Right lung (tissue), 5 donors: Measurements from ENCODE around the gene SLC38A11. TPM values are rescaled to one million over a fixed set of nuclear protein-coding genes. Genes with fewer than 3 reads are reported as not detected.
A peak's percentile ranks its signal among the peaks of the same experiment; 100 is the strongest.

Source experiments
- DNase-seq, 2 donors: peaks; one replicate each; pipeline ENCODE4 v3.0.0-alpha.2; 2013
- polyA plus RNA-seq, 5 donors: library from polyadenylated mRNA; unstranded; fragments of 120-200 nt; gene quantifications; one replicate each; pipeline versions ENCODE4 v1.2.1 to v1.2.3, GENCODE V29; 2013; ENCODE audit warnings: inconsistent platforms in 1 of 5, low replicate concordance in 1 of 5; ENCODE audit not compliant: insufficient read length in 5 of 5, insufficient read depth in 1 of 5

Gene SLC38A11
- polyA plus RNA-seq, 5 donors = 0.59 to 3.5 (median 1.8) TPM

DNA sequence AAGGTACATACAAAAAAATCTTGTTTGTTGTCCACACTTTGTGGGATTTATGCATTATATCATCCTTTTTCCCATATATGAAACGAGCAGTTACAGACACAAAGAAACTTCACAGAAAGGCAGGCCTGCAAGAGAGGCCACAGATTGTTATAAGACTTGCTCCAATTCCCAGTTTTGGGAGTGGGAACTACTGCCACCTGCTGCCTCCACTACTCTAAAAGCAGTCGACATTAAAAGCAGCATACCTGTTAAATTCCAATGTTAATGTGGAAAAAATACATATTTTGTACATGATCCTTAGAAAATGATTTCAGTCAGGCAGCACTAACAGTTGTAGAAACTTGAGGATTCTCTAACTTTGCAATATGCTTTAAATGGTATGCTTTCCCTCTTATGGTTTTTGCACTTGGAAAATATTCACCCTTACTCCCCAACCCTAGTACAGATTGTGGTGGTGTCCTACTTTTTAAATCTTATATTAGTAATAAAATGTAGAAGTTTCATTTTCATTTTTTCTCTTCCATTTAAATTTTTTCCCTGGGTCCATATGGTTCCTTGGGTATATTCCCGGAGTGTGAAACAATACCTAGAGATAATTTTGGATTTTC, 37.9 kb downstream of the SLC38A11 start:
- peak in 1 of 2 donors; percentile 23 for DNase-seq

DNA sequence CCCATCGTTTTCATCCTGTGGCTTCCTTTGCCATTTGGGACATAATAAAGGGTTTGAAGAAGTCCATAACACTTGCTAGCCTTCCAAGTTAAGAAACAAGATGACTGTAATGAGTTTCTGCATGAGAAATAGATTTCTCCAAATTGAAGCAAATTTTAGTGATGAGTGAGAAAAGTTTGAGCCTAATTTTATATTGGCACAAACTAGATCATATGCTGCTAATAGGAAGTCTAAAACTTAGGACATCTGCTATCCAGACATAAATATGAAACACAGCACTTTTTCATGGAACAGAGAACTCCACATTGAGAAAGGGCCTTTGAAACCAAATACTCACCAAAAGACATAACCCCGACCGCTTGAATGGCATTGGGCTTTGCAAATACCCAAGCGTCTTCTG, 39.8 kb downstream of the SLC38A11 start:
- DNase-seq = no peak

DNA sequence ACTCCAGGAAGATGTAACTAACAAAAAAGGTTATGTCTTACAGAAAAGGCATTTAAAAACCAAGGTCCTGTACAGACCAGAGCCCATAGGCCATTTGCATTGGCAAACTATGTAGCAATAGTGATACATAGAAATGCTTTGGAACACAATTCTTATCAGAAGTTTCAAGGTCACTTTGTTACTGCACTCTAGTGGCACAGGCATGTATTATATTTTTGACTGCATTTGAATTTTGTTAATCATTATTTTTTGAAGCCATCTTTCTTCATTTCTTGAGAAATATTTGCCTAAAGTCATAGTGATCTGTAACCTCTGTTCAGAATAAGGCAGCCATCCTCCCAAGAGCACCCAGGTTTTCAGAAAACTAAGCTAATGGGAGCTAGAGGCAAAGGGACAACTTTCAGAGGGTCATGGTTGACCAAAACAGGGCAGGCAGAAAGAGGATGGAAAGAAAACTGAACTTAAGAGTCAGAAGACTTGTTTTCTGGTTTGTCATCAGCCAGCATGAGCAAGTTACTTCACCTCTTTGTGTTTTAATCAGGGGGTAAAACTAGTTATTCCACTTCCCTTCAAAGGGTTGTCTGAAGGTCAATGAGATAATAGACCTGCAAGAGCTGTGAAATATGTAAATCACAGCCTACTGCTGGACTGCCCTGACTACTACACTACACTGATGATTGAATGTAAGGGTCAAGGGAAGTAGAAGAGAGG, 41.5 kb downstream of the SLC38A11 start:
- peak; percentile 42 to 46 for DNase-seq

DNA sequence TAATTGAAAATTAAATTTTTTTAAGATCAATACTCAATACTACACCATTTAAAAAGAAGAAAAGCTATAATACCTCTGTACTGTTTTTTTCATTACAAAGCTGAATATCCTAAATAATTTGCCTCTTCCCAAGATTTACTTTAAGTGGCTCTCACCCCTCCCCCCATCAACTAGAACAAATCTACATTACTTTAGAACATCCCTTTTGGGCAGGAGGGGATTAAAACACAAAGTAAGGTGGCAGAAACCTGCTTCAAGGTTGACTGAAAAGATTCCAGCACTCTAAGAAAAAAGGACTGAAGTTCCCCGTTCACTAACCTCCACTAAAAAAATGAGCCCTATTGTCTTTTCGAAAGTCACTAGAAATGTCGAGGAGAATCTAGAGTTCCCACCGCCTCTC, 42.3 kb downstream of the SLC38A11 start:
- DNase-seq = no peak

DNA sequence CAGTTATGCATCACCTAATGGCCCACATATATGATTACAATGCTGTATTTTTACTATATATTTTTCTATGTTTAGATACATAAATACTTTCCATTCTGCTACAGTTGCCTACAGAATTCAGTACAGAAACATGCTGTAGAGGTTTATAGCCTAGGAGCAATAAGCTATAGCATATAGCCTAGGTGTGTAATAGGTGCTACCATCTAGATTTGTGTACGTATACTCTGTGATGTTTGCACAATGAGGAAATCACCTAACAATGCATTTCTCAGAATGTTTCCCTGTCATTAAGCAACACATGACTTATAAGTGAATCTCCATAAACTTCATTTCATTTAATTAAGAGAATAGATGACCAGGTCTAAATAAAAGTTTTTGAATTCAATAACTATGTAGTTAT, 43.5 kb downstream of the SLC38A11 start:
- no peak for DNase-seq

DNA sequence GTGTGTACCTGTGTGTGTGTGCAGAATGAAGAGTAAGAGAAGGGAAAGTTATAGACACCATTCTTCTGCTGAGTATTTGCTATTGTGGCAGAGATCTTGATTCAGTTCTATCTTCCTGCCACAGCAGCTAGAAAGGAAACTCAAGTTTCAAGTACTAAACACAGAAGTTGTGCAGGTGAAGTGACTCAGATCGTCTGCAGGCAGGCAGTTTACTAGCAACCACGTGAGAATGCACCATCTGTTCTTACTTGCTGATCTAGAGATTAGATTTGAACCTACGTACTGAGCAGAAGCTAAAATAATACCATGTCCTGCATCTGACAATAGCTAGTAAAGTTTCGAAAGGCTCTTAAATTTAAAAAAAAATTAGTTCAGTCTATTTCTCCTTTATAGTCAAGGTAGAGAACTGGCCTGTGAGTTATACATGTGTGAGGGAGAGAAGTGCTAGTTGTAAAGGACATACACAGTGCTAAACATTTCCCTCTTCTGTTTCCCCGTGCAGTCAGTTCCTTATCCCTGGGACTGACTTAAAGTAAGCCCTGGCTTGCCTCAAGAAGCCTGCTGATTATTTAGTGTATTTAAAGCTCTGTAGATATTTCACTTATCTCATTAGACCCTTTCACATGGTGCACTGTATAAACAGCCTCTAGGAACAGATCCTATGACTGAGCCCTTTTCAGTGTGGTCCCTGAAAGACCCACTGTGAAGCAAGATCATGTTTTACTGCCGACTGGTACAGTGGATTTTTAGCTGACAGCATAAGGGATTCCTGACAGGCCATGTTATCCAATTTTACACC, 45.0 kb downstream of the SLC38A11 start:
- DNase-seq = peak in 1 of 2 donors; percentile 6

DNA sequence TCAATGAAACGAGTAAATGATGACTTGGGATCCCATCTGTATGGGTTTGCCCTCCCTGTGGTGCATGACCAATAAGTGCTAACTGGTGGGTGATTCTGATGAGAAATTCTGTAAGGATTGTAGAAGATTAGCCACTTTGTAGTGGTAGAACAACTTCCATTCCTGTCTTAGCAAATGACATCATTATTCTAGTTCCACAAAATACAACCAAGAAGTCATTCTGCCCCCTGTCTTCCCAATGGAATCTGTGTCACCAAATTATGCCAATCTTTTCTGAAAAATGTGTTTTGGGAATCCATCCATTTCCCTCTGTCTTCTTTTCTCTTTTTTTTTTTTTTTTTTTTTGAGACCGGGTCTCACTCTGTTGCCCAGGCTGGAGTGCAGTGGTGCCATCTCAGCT, 48.4 kb downstream of the SLC38A11 start:
- DNase-seq = no peak

DNA sequence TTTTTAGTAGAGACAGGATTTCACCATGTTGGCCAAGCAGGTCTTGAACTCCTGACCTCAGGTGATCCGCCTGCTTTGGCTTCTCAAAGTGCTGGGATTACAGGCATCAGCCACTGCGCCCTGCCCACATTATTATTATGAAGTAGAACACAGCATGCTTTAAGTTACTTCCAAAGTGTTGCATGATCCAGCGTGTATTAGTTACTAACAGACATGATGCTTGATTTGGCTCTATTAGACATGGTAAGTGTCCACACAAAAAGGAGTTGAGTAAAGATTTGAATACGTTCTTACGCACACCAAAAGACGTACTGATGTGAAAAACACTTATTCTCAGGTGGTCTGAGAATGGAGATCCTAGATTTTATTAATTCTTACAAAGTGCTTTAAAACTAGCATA, 50.0 kb downstream of the SLC38A11 start:
- no peak for DNase-seq

DNA sequence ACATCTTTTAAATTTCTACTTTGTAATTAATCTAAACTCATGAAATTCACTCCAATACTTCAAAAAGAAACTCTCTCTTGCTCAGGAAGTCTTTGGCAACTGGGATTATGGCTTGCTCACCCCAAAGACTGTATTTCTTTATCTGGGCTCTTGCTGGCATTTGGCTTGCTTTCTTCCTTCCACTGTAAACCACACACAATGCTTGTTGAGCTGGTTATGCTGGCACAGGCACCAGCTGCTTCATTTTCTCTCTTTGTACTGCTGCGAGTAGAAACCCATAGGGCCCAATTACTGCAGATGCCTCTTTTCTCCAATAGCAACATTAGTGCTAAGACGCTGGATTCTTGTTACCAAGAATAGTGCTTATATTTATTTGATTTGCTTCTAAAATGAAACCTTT, 51.4 kb downstream of the SLC38A11 start:
- DNase-seq = no peak

DNA sequence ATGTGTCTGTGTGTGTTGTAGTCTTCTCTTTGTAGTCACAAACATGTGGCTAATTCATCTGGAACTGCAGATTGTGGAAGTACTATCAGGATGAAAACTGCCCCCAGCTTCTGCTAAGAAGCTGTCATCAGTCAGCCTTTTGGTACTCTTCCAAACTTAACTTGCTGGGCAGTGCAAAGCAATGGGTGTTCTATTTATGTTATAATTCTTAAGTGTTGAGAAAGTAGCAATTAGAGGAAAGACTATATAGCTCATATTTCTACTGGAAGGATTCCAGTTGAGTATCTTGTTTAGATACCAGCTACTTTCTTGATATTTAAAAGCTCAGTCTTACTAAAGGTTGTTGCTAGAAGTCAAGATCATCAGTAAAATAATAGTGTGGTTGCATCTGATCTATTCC, 52.1 kb downstream of the SLC38A11 start:
- DNase-seq = no peak

DNA sequence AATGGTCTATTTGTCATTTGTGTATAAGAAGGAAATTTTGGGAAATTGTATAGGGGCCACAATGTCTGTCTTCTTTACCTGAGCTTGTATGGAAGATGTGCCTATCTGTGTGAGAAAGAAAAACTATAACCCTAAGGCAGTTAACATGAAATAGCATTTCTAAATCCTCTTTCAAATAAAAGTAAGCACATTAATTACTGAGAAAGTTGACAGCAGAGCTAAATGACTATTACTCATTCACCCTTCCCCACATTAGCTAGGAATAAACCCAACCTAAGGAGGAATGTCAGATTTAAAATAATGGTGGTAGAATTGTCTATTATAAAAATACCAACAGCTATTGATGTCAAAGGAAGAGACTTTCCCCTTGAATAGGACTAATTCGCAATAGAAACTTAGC, 56.2 kb downstream of the SLC38A11 start:
- no peak for DNase-seq

DNA sequence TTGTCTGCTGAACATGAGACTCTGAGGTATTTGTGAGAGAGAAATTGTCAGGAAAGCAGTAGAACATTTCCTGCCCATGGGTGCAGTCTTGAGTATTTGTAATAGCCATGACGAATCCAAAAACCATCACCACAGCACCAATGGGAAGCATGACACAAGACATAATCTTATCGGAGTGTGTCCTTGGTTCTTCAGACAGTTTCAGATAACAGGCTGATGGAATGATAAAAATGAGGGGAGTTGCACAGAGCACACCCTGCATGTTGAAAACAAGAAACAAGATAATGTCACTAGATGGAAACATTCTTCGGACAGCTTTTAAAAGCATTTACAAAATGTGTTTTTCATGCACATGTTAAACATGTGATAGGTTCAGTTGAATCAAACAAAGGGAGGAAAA, 56.9 kb downstream of the SLC38A11 start:
- no peak for DNase-seq

DNA sequence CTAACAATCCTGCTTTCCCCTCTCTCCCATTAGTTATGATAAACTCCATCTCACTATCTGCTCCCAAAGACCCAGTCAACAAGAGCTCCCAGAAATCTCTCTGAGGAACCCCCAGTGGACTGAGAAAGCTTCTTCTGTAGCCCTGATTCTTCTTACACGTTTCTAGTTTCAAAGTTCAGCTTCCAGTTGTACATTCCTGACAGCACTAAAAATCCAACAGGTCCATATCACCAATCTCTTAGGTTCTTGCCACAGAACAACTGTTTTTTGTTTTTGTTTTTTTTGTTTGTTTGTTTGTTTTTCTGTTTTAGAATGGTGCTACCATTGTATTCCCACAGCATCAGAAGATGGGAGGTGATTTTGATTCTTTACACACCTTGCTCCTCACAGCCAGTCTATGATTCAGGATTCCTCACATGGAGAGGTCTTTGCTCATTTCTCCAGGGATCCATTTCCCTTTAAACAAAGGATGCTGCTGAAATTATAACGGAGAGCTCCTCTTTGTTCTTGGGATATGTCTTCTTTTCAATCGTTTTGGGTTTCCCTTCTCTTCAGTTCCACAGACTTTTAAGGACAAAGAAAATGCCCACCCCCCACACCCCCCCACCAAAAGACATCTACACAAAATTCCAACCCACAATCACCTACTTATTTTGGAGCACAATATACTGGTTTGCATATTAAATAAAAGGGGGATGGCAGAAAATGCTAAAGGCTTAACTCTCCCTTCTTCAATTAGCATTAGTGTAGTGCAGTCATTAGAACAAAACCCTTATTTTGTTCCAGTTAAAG, 57.7 kb downstream of the SLC38A11 start:
- DNase-seq = no peak

DNA sequence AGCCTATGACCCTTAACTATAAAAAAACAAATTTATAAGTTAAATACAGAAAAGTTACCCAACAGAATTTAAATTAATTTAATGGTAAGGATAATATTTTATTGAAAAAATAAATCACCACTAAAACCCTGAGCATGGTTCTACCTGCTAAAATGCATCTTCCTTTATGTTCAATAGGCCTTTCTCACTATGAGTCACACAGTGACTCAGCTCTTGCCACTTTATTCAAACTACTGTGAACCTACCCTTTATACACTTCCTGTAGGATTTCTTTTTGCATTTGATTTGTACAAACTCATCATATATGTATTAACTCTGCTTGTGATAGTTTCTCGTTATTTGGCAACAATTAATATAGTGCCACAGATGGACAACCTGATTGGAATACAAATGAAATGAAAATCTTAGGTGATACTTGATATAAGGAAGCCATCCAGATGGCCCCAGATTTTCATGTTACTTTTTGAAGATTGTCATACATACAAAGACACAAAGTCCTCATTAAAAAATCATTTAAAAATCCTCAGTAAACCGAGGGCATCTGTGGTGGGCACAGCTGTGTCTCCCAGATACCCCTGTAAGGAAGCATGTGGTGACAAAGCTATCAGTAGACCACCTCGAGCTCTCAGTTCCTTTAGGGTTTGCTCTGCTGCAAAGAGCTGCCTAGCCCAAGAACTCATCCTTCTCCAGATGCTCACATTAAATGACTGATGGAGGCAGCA, 58.5 kb downstream of the SLC38A11 start:
- no peak for DNase-seq

DNA sequence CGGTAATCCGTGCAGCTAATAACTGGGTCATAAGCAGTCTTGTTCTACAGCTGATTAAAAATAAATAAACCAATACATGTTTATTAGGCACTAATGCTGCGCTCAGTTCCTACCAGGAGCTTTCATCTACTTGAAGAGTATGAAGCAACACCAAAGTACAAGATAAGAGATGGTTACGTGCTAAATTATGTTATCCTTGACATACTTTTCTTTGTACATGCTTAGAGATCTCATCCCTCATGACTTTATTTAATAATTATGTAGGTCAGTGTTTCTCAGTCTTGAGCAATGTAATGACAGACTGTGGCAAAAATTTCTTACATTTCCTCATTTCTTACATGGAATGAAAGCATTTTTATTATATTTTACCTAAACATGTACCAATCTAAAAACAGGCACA, 59.1 kb downstream of the SLC38A11 start:
- no peak for DNase-seq

DNA sequence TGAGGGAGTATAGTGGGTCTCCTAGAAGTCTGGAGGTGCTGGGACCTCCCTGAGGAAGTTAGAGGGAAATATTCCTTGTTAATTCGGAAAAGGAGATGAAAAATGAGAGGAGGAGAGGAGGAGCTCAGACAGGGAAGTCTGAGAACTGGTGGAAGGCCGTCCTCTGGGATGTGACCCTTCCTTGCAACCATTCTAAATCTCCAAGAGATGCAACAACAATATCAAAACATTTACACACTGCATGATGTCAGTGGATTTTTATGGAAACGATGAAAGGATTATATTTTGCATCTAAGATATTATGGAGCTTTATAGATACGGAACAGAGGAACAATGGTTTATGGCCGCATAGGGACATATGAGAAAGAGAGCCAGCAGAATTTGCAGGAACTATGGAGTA, 63.9 kb downstream of the SLC38A11 start:
- DNase-seq = no peak

DNA sequence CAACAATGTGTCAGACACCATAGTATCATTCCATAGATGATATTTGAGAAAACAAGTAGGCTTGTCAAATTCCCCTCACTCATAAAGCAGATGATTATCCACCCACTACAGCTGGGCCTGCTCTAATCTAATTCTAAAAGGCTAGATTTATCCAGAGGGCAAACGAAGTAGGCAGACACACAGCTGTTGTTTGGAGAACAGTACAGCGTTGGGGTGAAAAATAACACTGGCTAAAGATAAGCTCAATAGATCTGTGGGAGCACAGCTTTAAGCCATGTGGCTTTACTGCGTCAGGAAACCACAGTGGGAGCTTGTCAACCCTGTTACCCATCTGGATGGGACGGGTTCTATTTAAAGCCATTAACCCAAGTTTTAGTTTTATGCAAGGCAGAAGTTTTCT, 64.8 kb downstream of the SLC38A11 start:
- no peak for DNase-seq

DNA sequence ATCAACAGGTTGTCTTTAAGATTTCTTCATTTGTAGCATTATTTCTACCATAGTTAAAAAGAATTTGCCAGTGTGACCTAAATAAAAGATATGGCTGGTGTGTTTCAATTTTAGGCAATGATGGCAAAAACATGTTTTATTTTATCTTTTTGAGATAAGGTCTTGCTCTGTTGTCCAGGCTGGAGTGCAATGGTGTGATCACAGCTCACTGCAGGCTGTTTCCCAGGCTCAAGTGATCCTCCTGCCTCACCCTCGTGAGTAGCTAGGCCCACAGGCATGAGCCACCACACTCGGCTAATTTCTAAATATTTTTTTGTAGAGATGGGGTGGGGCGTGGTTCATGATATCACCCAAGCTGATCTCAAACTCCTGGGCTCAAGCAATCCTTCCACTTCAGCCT, 66.7 kb downstream of the SLC38A11 start:
- DNase-seq = no peak

DNA sequence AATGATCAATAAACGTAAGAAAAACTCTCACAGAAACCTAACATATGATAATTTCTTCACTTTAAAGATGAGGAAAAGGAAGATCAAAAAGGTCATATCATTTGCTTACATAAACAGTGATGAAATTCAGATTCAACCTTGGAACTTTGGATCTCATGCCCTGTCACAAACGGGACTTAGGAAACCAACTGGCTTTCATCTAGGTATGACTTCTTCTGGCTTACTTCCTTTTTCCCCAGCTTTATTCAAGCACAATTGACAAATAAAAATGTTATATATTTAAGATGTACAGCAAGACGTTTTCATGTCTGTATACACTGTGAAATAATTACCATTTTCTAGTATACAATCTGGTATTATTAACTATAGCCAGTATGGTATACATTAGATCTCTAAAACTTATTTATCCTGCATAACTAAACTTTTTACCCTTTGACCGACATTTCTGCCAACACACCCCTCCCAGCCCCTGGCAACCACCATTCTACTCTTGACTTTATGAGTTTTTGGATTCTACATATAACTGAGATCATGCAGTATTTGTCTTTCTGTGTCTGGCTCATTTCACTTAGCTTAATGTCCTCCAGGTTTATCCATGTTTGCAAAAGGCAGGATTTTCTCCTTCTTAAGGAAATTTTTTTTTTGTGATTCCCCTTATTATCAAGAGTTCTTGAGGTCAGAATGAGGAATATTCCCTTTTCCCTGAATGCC, 67.7 kb downstream of the SLC38A11 start:
- no peak for DNase-seq

DNA sequence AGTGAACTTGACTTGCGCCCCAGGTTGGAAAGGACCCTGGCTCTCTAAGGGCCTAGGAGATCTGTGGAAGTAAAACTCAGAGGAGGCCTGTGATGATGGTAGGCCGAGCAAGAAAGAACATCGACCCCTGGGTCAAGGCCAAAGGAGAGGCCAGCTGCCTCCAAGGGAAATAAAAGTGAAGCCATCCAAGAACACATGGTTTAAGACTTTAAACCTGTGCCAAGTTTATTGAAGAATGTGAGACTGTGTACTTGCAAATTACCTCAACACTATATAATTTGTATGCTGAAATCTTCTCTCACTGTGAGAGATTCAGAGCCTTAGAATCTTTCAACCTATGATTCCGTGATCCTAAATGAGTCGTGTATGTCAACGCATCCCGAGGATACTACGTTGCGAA, 73.0 kb downstream of the SLC38A11 start:
- DNase-seq = no peak

DNA sequence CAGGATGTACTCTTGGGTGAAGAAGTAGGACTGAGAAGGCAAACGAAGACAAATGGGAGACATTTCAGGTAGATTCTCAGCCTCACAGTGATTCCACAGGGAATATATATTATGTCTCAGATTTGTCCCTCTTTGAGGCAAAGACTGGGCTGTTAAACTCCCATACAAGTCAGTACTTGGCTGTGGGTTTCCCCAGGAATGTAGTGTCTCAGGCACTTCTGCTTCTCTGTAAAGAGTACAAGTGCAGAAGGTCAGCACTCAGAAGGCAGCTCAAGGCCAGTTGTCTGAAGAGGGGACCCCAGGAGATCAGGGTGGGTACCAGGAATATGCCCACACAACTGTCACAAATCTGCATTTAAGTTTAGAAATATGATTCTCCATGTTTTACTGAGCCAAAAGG, 73.8 kb downstream of the SLC38A11 start:
- DNase-seq = no peak
